Mesenchymal stem cell (in vitro differentiated cells and primary cell): ENCODE data around the gene CATSPERZ.

Source experiments
- DNase-seq: peaks from one replicate; pipeline ENCODE4 v3.0.0-alpha.2; 2013
- H2AFZ ChIP-seq: one replicate; pipeline ENCODE4 v1.6.1; 2013; ENCODE audit warnings: low read depth, mild to moderate bottlenecking, control low read depth, inconsistent platforms, low read length, moderate library complexity
- H2AK5ac ChIP-seq: 2 replicates; pipeline ENCODE4 v1.6.1; 2013; ENCODE audit warnings: low read length, moderate library complexity, mild to moderate bottlenecking, inconsistent platforms; ENCODE audit not compliant: severe bottlenecking
- H2BK120ac ChIP-seq: one replicate; pipeline ENCODE4 v1.6.1; 2013; ENCODE audit warnings: low read depth, mild to moderate bottlenecking, inconsistent platforms, low read length, moderate library complexity
- H2BK12ac ChIP-seq, 2 experiments: one replicate each; pipeline ENCODE4 v1.6.1; 2013; ENCODE audit warnings: inconsistent platforms in 2 of 2, low read length in 2 of 2, mild to moderate bottlenecking in 2 of 2, moderate library complexity in 2 of 2, control low read depth in 1 of 2
- H2BK15ac ChIP-seq: one replicate; pipeline ENCODE4 v1.6.1; 2013; ENCODE audit warnings: mild to moderate bottlenecking, low read depth, inconsistent platforms; ENCODE audit not compliant: poor library complexity, severe bottlenecking
- H2BK5ac ChIP-seq: 2 replicates; pipeline ENCODE4 v1.6.1; 2013; ENCODE audit warnings: low read depth, mild to moderate bottlenecking, low read length, control low read depth, inconsistent platforms; ENCODE audit not compliant: poor library complexity, severe bottlenecking
- H3K14ac ChIP-seq, 2 experiments: one replicate each; pipeline ENCODE4 v1.6.1; 2013; ENCODE audit warnings: inconsistent platforms in 2 of 2, low read length in 2 of 2, control low read depth in 1 of 2, mild to moderate bottlenecking in 1 of 2, moderate library complexity in 1 of 2
- H3K18ac ChIP-seq, 2 experiments: one replicate each; pipeline ENCODE4 v1.6.1; 2013; ENCODE audit warnings: inconsistent platforms in 2 of 2, low read length in 2 of 2, control low read depth in 1 of 2, low read depth in 1 of 2, mild to moderate bottlenecking in 1 of 2
- H3K23ac ChIP-seq, 2 experiments: one replicate each; pipeline ENCODE4 v1.6.1; 2013; ENCODE audit warnings: inconsistent platforms in 2 of 2, low read length in 2 of 2, mild to moderate bottlenecking in 2 of 2, moderate library complexity in 2 of 2, control low read depth in 1 of 2
- H3K27ac ChIP-seq: 2 replicates; pipeline ENCODE4 v1.5.1; 2013; ENCODE audit warnings: mild to moderate bottlenecking, moderate library complexity, low read length, control low read depth, inconsistent platforms; ENCODE audit not compliant: poor library complexity, severe bottlenecking
- H3K27me3 ChIP-seq, 2 experiments: 2 replicates each; pipeline versions ENCODE4 v1.6.1 to v1.7.0; 2013; ENCODE audit warnings: low read length in 2 of 2, mild to moderate bottlenecking in 2 of 2, moderate library complexity in 2 of 2, control low read depth in 1 of 2, inconsistent platforms in 1 of 2; ENCODE audit not compliant: control insufficient read depth in 1 of 2, insufficient read depth in 1 of 2
- H3K36me3 ChIP-seq, 2 experiments: 2 replicates each; pipeline versions ENCODE4 v1.6.1 to v1.7.0; 2013; ENCODE audit warnings: low read length in 2 of 2, control low read depth in 1 of 2, inconsistent platforms in 1 of 2, low read depth in 1 of 2, mild to moderate bottlenecking in 1 of 2; ENCODE audit not compliant: insufficient read depth in 2 of 2, control insufficient read depth in 1 of 2
- H3K4ac ChIP-seq, 2 experiments: one replicate each; pipeline ENCODE4 v1.6.1; 2013; ENCODE audit warnings: inconsistent platforms in 2 of 2, low read length in 2 of 2, mild to moderate bottlenecking in 2 of 2, moderate library complexity in 2 of 2, control low read depth in 1 of 2, low read depth in 1 of 2
- H3K4me1 ChIP-seq: 2 replicates; pipeline ENCODE4 v1.6.1; 2013; ENCODE audit warnings: low read depth, low read length, control low read depth; ENCODE audit not compliant: control insufficient read depth, insufficient read depth
- H3K4me2 ChIP-seq: 2 replicates; pipeline ENCODE4 v1.6.1; 2013; ENCODE audit warnings: low read length, mild to moderate bottlenecking, inconsistent platforms; ENCODE audit not compliant: poor library complexity, severe bottlenecking
- H3K4me3 ChIP-seq, 2 experiments: 2 replicates each; pipeline versions ENCODE4 v1.5.1 to v1.7.0; 2013; ENCODE audit warnings: low read length in 2 of 2, mild to moderate bottlenecking in 2 of 2, control low read depth in 1 of 2, low read depth in 1 of 2; ENCODE audit not compliant: insufficient read depth in 1 of 2
- H3K79me1 ChIP-seq: replicated peaks from 2 replicates; pipeline ENCODE4 v1.6.1; 2013; ENCODE audit warnings: mild to moderate bottlenecking, control low read depth, low read length, inconsistent platforms; ENCODE audit not compliant: poor library complexity, severe bottlenecking
- H3K9ac ChIP-seq: 2 replicates; pipeline ENCODE4 v1.7.0; 2013; ENCODE audit warnings: mild to moderate bottlenecking, low read length, moderate library complexity
- H3K9me3 ChIP-seq: 2 replicates; pipeline ENCODE4 v1.7.0; 2013; ENCODE audit warnings: mild to moderate bottlenecking, low read length; ENCODE audit not compliant: control insufficient read depth
- H4K8ac ChIP-seq: one replicate; pipeline ENCODE4 v1.6.1; 2013; ENCODE audit warnings: inconsistent platforms, mild to moderate bottlenecking, low read length, moderate library complexity
- H4K91ac ChIP-seq: one replicate; pipeline ENCODE4 v1.6.1; 2013; ENCODE audit warnings: mild to moderate bottlenecking, low read length, inconsistent platforms
- WGBS: methylation state at CpG from one replicate; pipeline ENCODE4 v1.1.7; 2013; ENCODE audit warnings: mixed read lengths; 5-methylcytosine and 5-hydroxymethylcytosine counted together

Gene CATSPERZ

GRCh38 chr11:64254326-64254725, 45.8 kb upstream of the CATSPERZ start:
- no peak overlapping the region for H3K9ac ChIP-seq
- H3K27me3 ChIP-seq, result no peaks in the 10 kb centered on the region
- no peak overlapping the region for H2AFZ ChIP-seq
- H2BK15ac ChIP-seq, result peak overlapping the region; percentile 15
- H3K4me1 ChIP-seq, result peaks cover 35% of the 10 kb centered on the region
- WGBS, result 91% methylated on average over 7 of the region's 7 CpGs
- H4K91ac ChIP-seq, result no peak overlapping the region
- H3K4ac ChIP-seq, result peak overlapping the region in 1 of 2 experiments; percentile 12
- peaks cover 39 to 51% of the 10 kb centered on the region in 2 experiments for H3K36me3 ChIP-seq
- no peak overlapping the region for H2BK12ac ChIP-seq
- no peak overlapping the region for H3K23ac ChIP-seq
- H2BK5ac ChIP-seq, result no peak overlapping the region
- DNase-seq, result no peak
- H3K14ac ChIP-seq, result no peak overlapping the region
- H3K18ac ChIP-seq, result no peak overlapping the region
- no peak overlapping the region for H4K8ac ChIP-seq
- H3K79me1 ChIP-seq, result peaks cover 35% of the 10 kb centered on the region
- no peak overlapping the region for H2AK5ac ChIP-seq
- H3K4me2 ChIP-seq, result no peak overlapping the region
- no peaks in the 10 kb centered on the region for H3K9me3 ChIP-seq
- no peak overlapping the region for H3K27ac ChIP-seq
- H2BK120ac ChIP-seq, result no peak overlapping the region
- H3K4me3 ChIP-seq, result no peak overlapping the region

GRCh38 chr11:64255135-64256128, 44.7 kb upstream of the CATSPERZ start:
- 94% methylated on average over 35 of the region's 35 CpGs for WGBS
- no peak overlapping the region for H2BK120ac ChIP-seq
- peaks cover 34% of the 10 kb centered on the region for H3K4me1 ChIP-seq
- H3K9ac ChIP-seq, result no peak overlapping the region
- H2BK12ac ChIP-seq, result no peak overlapping the region
- H2AFZ ChIP-seq, result no peak overlapping the region
- H3K4ac ChIP-seq, result no peak overlapping the region
- no peak overlapping the region for H2AK5ac ChIP-seq
- H3K27ac ChIP-seq, result no peak overlapping the region
- H3K4me2 ChIP-seq, result no peak overlapping the region
- no peak overlapping the region for H3K23ac ChIP-seq
- H2BK5ac ChIP-seq, result no peak overlapping the region
- DNase-seq, result no peak
- no peak overlapping the region for H3K18ac ChIP-seq
- H3K4me3 ChIP-seq, result no peak overlapping the region
- H3K27me3 ChIP-seq, result no peaks in the 10 kb centered on the region
- H3K9me3 ChIP-seq, result no peaks in the 10 kb centered on the region
- H3K14ac ChIP-seq, result no peak overlapping the region
- H4K8ac ChIP-seq, result no peak overlapping the region
- no peak overlapping the region for H2BK15ac ChIP-seq
- no peak overlapping the region for H4K91ac ChIP-seq
- H3K79me1 ChIP-seq, result peaks cover 37% of the 10 kb centered on the region
- H3K36me3 ChIP-seq, result peaks cover 50 to 62% of the 10 kb centered on the region in 2 experiments

- no peaks in the 10 kb centered on the region for H3K9me3 ChIP-seq
- H3K4me1 ChIP-seq, result peaks cover 27% of the 10 kb centered on the region
- DNase-seq, result no peak
- H3K4me2 ChIP-seq, result no peak overlapping the region
- no peak overlapping the region for H3K23ac ChIP-seq
- H2BK5ac ChIP-seq, result no peak overlapping the region
- H3K36me3 ChIP-seq, result peaks cover 56 to 67% of the 10 kb centered on the region in 2 experiments
- no peak overlapping the region for H2BK12ac ChIP-seq
- H3K27me3 ChIP-seq, result no peaks in the 10 kb centered on the region
- no peak overlapping the region for H2AK5ac ChIP-seq
- H4K91ac ChIP-seq, result no peak overlapping the region
- H2AFZ ChIP-seq, result no peak overlapping the region
- no peak overlapping the region for H3K4ac ChIP-seq
- H3K9ac ChIP-seq, result no peak overlapping the region
- H3K27ac ChIP-seq, result no peak overlapping the region
- H3K18ac ChIP-seq, result no peak overlapping the region
- H3K4me3 ChIP-seq, result no peak overlapping the region
- H2BK120ac ChIP-seq, result no peak overlapping the region
- H3K79me1 ChIP-seq, result peaks cover 35% of the 10 kb centered on the region
- no peak overlapping the region for H3K14ac ChIP-seq
- no peak overlapping the region for H2BK15ac ChIP-seq
- no peak overlapping the region for H4K8ac ChIP-seq
- 92% methylated on average over 15 of the region's 15 CpGs for WGBS
Measured at GRCh38 chr11:64256300-64256699, 43.9 kb upstream of the CATSPERZ start.

- Histone ChIP-seq H4K91ac (no peak overlapping the region), H3K27ac (no peak overlapping the region), H3K4me1 (peaks cover 26% of the 10 kb centered on the region), H2BK15ac (no peak overlapping the region), H2BK120ac (no peak overlapping the region), H3K14ac (no peak overlapping the region), H3K23ac (no peak overlapping the region), H3K36me3 (peaks cover 75 to 87% of the 10 kb centered on the region in 2 experiments), H3K9ac (no peak overlapping the region), H3K4me2 (no peak overlapping the region), H3K18ac (no peak overlapping the region), H3K4ac (no peak overlapping the region), H2AK5ac (no peak overlapping the region), H4K8ac (no peak overlapping the region), H2BK12ac (no peak overlapping the region), H3K79me1 (peaks cover 35% of the 10 kb centered on the region), H2BK5ac (no peak overlapping the region), H3K4me3 (no peak overlapping the region), H3K27me3 (no peaks in the 10 kb centered on the region), H2AFZ (no peak overlapping the region), H3K9me3 (no peaks in the 10 kb centered on the region)
- 94% methylated on average over 24 of the region's 24 CpGs for WGBS
- no peak for DNase-seq
Measured at GRCh38 chr11:64258356-64258755, 41.8 kb upstream of the CATSPERZ start.
